GM12891 (cell line): ENCODE data around the gene IGFLR1.

Experiments
- POLR2A ChIP-seq: IDR thresholded peaks from 2 replicates; pipeline ENCODE4 v1.6.1; 2011; ENCODE audit warnings: low read depth, low read length, control low read depth
- POLR2AphosphoS5 ChIP-seq: IDR thresholded peaks from 2 replicates; pipeline ENCODE4 v1.6.1; 2011; ENCODE audit warnings: low read depth, low read length, control low read depth

GRCh38 chr19:35720648-35721047 lies 21.6 kb downstream of the IGFLR1 start:
- TF ChIP-seq POLR2AphosphoS5 (no peak), POLR2A (peak; percentile 39; the same call in 1 of the 2 replicates)
